ENCODE results near the gene C1orf56. TPM values are rescaled to one million over a fixed set of nuclear protein-coding genes. Genes with fewer than 3 reads are reported as not detected.
A peak's percentile ranks its signal among the peaks of the same experiment; 100 is the strongest.

C1orf56 gene
- total and polyA plus RNA-seq, 2 donors (not counting 3 experiments of a cell fraction or from before 2014, with no cell fraction given) = 3.0 to 3.5 TPM

GRCh38 chr1:151009206-151009587 lies 38.4 kb upstream of the C1orf56 start:
- DNase-seq (ENCODE audit: low read depth, low spot score) = no peak
- intact Hi-C loops (cut with micrococcal nuclease) (loop anchor here (2.0 kb wide), 1 partner anchor 50 kb away; the partner anchor contains the start of gene CDC42SE1), dilution Hi-C loops (cut with MboI; ENCODE audit: extremely low pct_ligation_motif_present, low sequenced_read_pairs) (no loop called here)
- ChIA-PET POLR2A (no interaction called here), CTCF (interaction anchor here (0.7 to 1.5 kb wide), 3 partner anchors 13 to 91 kb away, joined by 3 to 4 read pairs (median 3); no protein-coding TSS in a partner anchor)
- H2AFZ ChIP-seq (ENCODE audit: low read depth, low read length) = peak overlapping the region; percentile 68
- peak overlapping the region; percentile 7 to 82 (median 52) for H3K4me3 ChIP-seq (replicated peaks in 1 of 3; ENCODE audit: insufficient read depth in 1 of 3, low read depth in 1 of 3, low read length in 3 of 3)
- TF ChIP-seq FOS (IDR thresholded peaks at IDR 0.05; ENCODE audit: borderline replicate concordance, insufficient read depth, low read length) = no peak
- TF ChIP-seq MAX (IDR thresholded peaks at IDR 0.05; ENCODE audit: insufficient read depth, insufficient read length) = no peak
- no peak for TF ChIP-seq MYC (IDR thresholded peaks at IDR 0.05; ENCODE audit: low read depth, low read length)
- no peak for TF ChIP-seq POLR2A (IDR thresholded peaks at IDR 0.05; ENCODE audit: low read depth, low read length)
- no peak for TF ChIP-seq CTCF (IDR thresholded peaks at IDR 0.05; ENCODE audit: extremely low read depth in 1 of 2, insufficient read depth in 1 of 2, low read depth in 1 of 2, low read length in 2 of 2)
- no peak for TF ChIP-seq POLR2AphosphoS5 (IDR thresholded peaks at IDR 0.05; ENCODE audit: insufficient read depth, low read depth, low read length)
- no peak for TF ChIP-seq EZH2 (IDR thresholded peaks at IDR 0.05; ENCODE audit: borderline replicate concordance, low read depth, low read length, severe bottlenecking)
- no peak for TF ChIP-seq JUN (IDR thresholded peaks at IDR 0.05; ENCODE audit: borderline replicate concordance, insufficient read depth, insufficient read length, low read depth)
- no peak for TF ChIP-seq GATA2 (IDR thresholded peaks at IDR 0.05; ENCODE audit: insufficient read depth, insufficient read length, low read depth, low read length)
- H3K9me3 ChIP-seq (replicated peaks; ENCODE audit: control insufficient read depth, insufficient read depth, low read length) = no peaks in the 10 kb centered on the region
- no peak overlapping the region for H3K27ac ChIP-seq (ENCODE audit: insufficient read depth, low read depth, low read length)
- FAIRE-seq = no peak
- H3K4me2 ChIP-seq (ENCODE audit: insufficient read depth, low read length) = peak overlapping the region; percentile 28
- no peaks in the 10 kb centered on the region for H3K79me2 ChIP-seq (ENCODE audit: control insufficient read depth, insufficient read depth, low read length)
- H3K36me3 ChIP-seq (ENCODE audit: control insufficient read depth in 2 of 2, extremely low read depth in 1 of 2, insufficient read depth in 2 of 2, low read length in 2 of 2) = no peaks in the 10 kb centered on the region
- no peaks in the 10 kb centered on the region for H3K9me1 ChIP-seq (replicated peaks; ENCODE audit: control insufficient read depth, extremely low read depth, insufficient read depth, low read length)
- H3K4me1 ChIP-seq (ENCODE audit: control insufficient read depth, extremely low read depth, insufficient read depth, low read length) = peaks cover 28% of the 10 kb centered on the region
- H4K20me1 ChIP-seq (replicated peaks; ENCODE audit: control insufficient read depth, extremely low read depth, insufficient read depth, low read length) = no peaks in the 10 kb centered on the region
- peak overlapping the region; percentile 55 for H3K9ac ChIP-seq (replicated peaks; ENCODE audit: extremely low read depth, insufficient read depth, low read length)
- no TSS peak for BruUV-seq (replicated peaks)
- no peaks in the 10 kb centered on the region for H3K27me3 ChIP-seq (ENCODE audit: control insufficient read depth in 2 of 2, insufficient read depth in 2 of 2, low read length in 2 of 2)

Measured in endothelial cell of umbilical vein (primary cell).